Osteoblast (primary cell): Measurements from ENCODE around the gene CAPN15. TPM values are rescaled to one million over a fixed set of nuclear protein-coding genes. Genes with fewer than 3 reads are reported as not detected.

ENCODE experiments used
- DNase-seq: peaks from one replicate; pipeline ENCODE4 v3.0.0; 2011; ENCODE audit warnings: low spot score, mixed read lengths; ENCODE audit not compliant: insufficient read length; ENCODE audit errors: missing footprints
- H2AFZ ChIP-seq: 2 replicates; pipeline ENCODE4 v1.6.0; 2011; ENCODE audit warnings: mild to moderate bottlenecking, low read length
- H3K27ac ChIP-seq: 2 replicates; pipeline ENCODE4 v1.5.1; 2011; ENCODE audit warnings: mild to moderate bottlenecking, low read depth, low read length, moderate library complexity
- H3K27me3 ChIP-seq: 2 replicates; pipeline ENCODE4 v1.6.0; 2012; ENCODE audit warnings: mild to moderate bottlenecking, control low read depth, inconsistent platforms, low read length, moderate library complexity; ENCODE audit not compliant: insufficient read depth
- H3K36me3 ChIP-seq: 2 replicates; pipeline ENCODE4 v1.5.1; 2011; ENCODE audit warnings: mild to moderate bottlenecking, low read length, control low read depth, moderate library complexity; ENCODE audit not compliant: insufficient read depth
- H3K4me1 ChIP-seq: 2 replicates; pipeline ENCODE4 v1.5.1; 2011; ENCODE audit warnings: mild to moderate bottlenecking, low read length, control low read depth, moderate library complexity; ENCODE audit not compliant: insufficient read depth
- H3K4me2 ChIP-seq: 2 replicates; pipeline ENCODE4 v1.6.0; 2011; ENCODE audit warnings: mild to moderate bottlenecking, low read length; ENCODE audit not compliant: insufficient read depth
- H3K4me3 ChIP-seq: fragments of 200-600 bp; sonication (generic); 3 replicates; pipeline ENCODE4 v1.5.1; 2012; ENCODE audit warnings: mild to moderate bottlenecking, low read length, inconsistent platforms; ENCODE audit not compliant: insufficient read depth
- H3K79me2 ChIP-seq: 2 replicates; pipeline ENCODE4 v1.6.0; 2012; ENCODE audit warnings: mild to moderate bottlenecking, low read length, control low read depth, inconsistent platforms; ENCODE audit not compliant: insufficient read depth
- H3K9me3 ChIP-seq: 2 replicates; pipeline ENCODE4 v1.5.1; 2011; ENCODE audit warnings: low read depth, low read length, control low read depth
- H4K20me1 ChIP-seq: 2 replicates; pipeline ENCODE4 v1.6.0; 2012; ENCODE audit warnings: mild to moderate bottlenecking, low read length, control low read depth; ENCODE audit not compliant: insufficient read depth
- total RNA-seq: library from RNA; depleted of rRNA; stranded (reverse); fragments of >200 nt; gene quantifications from 2 replicates; pipeline ENCODE4 v1.2.3, GENCODE V29; 2012
- TF ChIP-seq, protein P1 (sequence below): IDR thresholded peaks from 2 replicates; pipeline ENCODE4 v1.5.1; 2011; ENCODE audit warnings: mild to moderate bottlenecking, low read depth, low read length, moderate library complexity; ENCODE audit errors: extremely low read depth

CAPN15 gene
- total RNA-seq, 1 donor = 27.1 TPM

DNA sequence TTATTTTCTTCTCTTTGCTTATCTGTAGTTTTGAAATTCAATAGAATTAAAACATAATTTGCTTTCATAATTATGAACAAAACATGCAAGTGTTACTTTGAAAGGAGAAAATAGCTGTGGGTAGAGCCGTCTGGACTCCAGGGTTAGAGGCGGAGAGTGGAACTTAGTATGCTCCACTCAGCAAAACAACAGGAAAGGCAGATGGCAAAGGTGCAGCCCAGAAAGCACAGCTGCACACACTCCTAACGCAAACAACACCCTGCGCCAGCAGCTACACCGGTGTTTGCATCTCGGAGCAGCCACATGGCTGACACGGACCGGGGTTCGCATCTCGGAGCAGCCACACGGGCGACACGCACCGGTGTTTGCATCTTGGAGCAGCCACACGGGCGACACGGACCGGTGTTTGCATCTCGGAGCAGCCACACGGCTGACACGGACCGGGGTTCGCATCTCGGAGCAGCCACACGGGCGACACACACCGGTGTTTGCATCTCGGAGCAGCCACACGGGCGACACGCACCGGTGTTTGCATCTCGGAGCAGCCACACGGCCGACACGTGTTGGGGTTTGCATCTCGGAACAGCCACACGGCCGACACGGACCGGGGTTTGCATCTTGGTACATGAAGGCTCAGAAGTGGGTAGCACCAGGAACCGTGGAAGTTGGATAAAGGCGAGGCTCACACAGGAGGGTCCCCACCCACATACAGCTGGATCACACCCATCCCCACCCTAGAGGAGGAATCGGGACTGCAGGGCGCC, 12.2 kb upstream of the CAPN15 start:
- peaks cover 2% of the 10 kb centered on the region for H4K20me1 ChIP-seq
- no peaks in the 10 kb centered on the region for H3K79me2 ChIP-seq
- H3K36me3 ChIP-seq = peaks cover 20% of the 10 kb centered on the region
- no peak overlapping the region for H2AFZ ChIP-seq
- TF ChIP-seq, protein P1, sequence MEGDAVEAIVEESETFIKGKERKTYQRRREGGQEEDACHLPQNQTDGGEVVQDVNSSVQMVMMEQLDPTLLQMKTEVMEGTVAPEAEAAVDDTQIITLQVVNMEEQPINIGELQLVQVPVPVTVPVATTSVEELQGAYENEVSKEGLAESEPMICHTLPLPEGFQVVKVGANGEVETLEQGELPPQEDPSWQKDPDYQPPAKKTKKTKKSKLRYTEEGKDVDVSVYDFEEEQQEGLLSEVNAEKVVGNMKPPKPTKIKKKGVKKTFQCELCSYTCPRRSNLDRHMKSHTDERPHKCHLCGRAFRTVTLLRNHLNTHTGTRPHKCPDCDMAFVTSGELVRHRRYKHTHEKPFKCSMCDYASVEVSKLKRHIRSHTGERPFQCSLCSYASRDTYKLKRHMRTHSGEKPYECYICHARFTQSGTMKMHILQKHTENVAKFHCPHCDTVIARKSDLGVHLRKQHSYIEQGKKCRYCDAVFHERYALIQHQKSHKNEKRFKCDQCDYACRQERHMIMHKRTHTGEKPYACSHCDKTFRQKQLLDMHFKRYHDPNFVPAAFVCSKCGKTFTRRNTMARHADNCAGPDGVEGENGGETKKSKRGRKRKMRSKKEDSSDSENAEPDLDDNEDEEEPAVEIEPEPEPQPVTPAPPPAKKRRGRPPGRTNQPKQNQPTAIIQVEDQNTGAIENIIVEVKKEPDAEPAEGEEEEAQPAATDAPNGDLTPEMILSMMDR = no peak
- no peaks in the 10 kb centered on the region for H3K27me3 ChIP-seq
- no peak overlapping the region for H3K27ac ChIP-seq
- DNase-seq = peak; percentile 88
- H3K4me3 ChIP-seq = no peak overlapping the region
- H3K4me2 ChIP-seq = no peak overlapping the region
- H3K4me1 ChIP-seq = no peaks in the 10 kb centered on the region
- H3K9me3 ChIP-seq = no peaks in the 10 kb centered on the region

DNA sequence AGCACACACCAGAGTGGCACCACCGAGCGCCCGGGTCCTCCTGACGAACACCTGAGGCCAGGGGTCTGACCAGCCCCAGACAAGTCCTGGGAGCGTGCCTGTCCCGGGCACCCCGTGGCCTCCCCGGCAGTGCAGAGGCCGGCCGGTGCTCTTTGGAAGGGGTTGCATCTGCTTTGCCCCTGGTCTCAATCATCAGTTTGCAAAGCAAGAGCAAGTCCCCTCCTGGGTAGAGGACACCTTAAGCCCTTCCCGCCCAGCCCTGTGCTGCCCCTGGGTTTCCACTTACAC, 11.6 kb upstream of the CAPN15 start:
- Histone ChIP-seq H3K27me3 (no peaks in the 10 kb centered on the region), H3K36me3 (peaks cover 22% of the 10 kb centered on the region), H3K4me1 (no peaks in the 10 kb centered on the region), H3K4me3 (no peak overlapping the region), H4K20me1 (peaks cover 2% of the 10 kb centered on the region), H3K27ac (no peak overlapping the region), H3K9me3 (no peaks in the 10 kb centered on the region), H3K4me2 (no peak overlapping the region), H3K79me2 (no peaks in the 10 kb centered on the region), H2AFZ (no peak overlapping the region)
- no peak for DNase-seq
- TF ChIP-seq, protein P1 = no peak

DNA sequence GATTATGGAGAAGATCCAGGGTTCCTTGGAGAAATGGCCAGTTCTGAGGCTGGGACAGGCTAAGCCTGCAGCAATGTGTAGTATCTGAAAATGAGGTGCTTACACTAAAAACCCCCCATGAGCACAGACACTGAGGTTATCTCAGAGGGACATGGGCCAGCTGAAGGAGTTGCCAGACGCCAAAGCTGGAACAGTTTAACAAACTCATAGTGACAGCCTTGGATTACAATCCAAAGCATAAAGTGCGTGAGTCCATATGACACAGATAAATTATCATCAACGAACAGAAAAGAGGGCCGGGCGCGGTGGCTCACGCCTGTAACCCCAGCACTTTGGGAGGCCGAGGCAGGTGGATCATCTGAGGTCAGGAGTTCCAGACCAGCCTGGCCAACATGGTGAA, 11.2 kb upstream of the CAPN15 start:
- DNase-seq = no peak
- no peak overlapping the region for H3K4me2 ChIP-seq
- H3K36me3 ChIP-seq = peaks cover 22% of the 10 kb centered on the region
- H2AFZ ChIP-seq = no peak overlapping the region
- no peak overlapping the region for H3K4me3 ChIP-seq
- TF ChIP-seq, protein P1 = no peak
- no peaks in the 10 kb centered on the region for H3K27me3 ChIP-seq
- no peaks in the 10 kb centered on the region for H3K9me3 ChIP-seq
- no peak overlapping the region for H3K27ac ChIP-seq
- H4K20me1 ChIP-seq = peaks cover 2% of the 10 kb centered on the region
- no peaks in the 10 kb centered on the region for H3K79me2 ChIP-seq
- H3K4me1 ChIP-seq = no peaks in the 10 kb centered on the region

DNA sequence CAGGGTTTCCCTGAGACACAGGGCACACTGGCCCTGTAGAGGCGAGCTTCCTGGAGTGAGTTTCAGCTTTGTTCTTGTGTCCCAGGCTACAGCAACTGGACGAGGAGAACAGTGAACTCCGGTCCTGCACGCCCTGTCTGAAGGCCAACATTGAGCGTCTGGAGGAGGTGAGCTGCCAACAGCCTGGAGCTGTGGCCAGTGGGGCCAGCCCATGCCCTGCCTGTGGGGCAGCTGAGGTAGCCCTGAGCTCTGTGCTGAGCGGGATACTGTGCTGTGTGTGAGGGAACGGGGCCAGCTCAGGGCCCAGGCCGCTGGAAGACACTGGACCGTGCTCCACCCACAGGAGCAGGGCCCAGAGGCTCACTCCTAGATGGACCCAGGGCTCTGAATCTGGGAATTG, 8.7 kb upstream of the CAPN15 start:
- TF ChIP-seq, protein P1 = no peak
- no peak overlapping the region for H3K4me3 ChIP-seq
- no peak for DNase-seq
- no peak overlapping the region for H2AFZ ChIP-seq
- no peak overlapping the region for H3K4me2 ChIP-seq
- peaks cover 19% of the 10 kb centered on the region for H3K36me3 ChIP-seq
- no peak overlapping the region for H3K27ac ChIP-seq
- H3K79me2 ChIP-seq = no peaks in the 10 kb centered on the region
- no peaks in the 10 kb centered on the region for H3K9me3 ChIP-seq
- H4K20me1 ChIP-seq = peaks cover 5% of the 10 kb centered on the region
- H3K4me1 ChIP-seq = no peaks in the 10 kb centered on the region
- H3K27me3 ChIP-seq = no peaks in the 10 kb centered on the region
